ENCODE data around the gene NACC2. TPM values are rescaled to one million over a fixed set of nuclear protein-coding genes. Genes with fewer than 3 reads are reported as not detected.
"Not testable (repeated sequence)": the region's sequence is repeated elsewhere in the genome, so short reads cannot be mapped to it uniquely, and the experiment has no call there.

NACC2 gene
- total and polyA plus RNA-seq, 9 donors, result 7.0 to 47.0 (median 27.2) TPM

GRCh38 chr9:135969064-135969683 is 125.9 kb downstream of the NACC2 start:
- H3K27ac ChIP-seq, result no peak overlapping the region
- intact Hi-C loops (cut with DNase I), result loop anchor here (5.0 to 10.0 kb wide), 5 partner anchors 104 to 316 kb away; partner anchors contain the start of genes KCNT1 (in 1 of the 4) and QSOX2 (in 1 of the 4)

GRCh38 chr9:135968601-135969000 is 126.5 kb downstream of the NACC2 start:
- intact Hi-C loops (cut with DNase I), result loop anchor here (5.0 to 10.0 kb wide), 5 partner anchors 104 to 316 kb away; partner anchors contain the start of genes KCNT1 (in 1 of the 4) and QSOX2 (in 1 of the 4)
- H3K36me3 ChIP-seq, result no peaks in the 10 kb centered on the region
- no peaks in the 10 kb centered on the region for H3K27me3 ChIP-seq
- 50 to 60% (median 52%) methylated on average over 6 to 7 of the region's 7 CpGs for WGBS, 3 donors
- no peak overlapping the region for H3K4me3 ChIP-seq
- no peaks in the 10 kb centered on the region for H3K9me3 ChIP-seq
- no peaks in the 10 kb centered on the region for H3K4me1 ChIP-seq (ENCODE audit: insufficient read depth)
- no peak overlapping the region for H3K27ac ChIP-seq
- no peak for DNase-seq
- no peak for TF ChIP-seq POLR2A (IDR thresholded peaks at IDR 0.05)
- no peak for TF ChIP-seq EP300 (IDR thresholded peaks at IDR 0.05)
- no peak for TF ChIP-seq CTCF (IDR thresholded peaks at IDR 0.05)

More at GRCh38 chr9:135969064-135969683, 125.9 kb downstream of the NACC2 start:
- Histone ChIP-seq H3K4me1 (ENCODE audit: insufficient read depth) (no peaks in the 10 kb centered on the region), H3K27me3 (no peaks in the 10 kb centered on the region), H3K36me3 (no peaks in the 10 kb centered on the region), H3K9me3 (no peaks in the 10 kb centered on the region), H3K4me3 (no peak overlapping the region)
- TF ChIP-seq EP300 (IDR thresholded peaks at IDR 0.05) (no peak), CTCF (IDR thresholded peaks at IDR 0.05) (no peak), POLR2A (IDR thresholded peaks at IDR 0.05) (no peak)
- 66 to 70% (median 68%) methylated on average over 12 of the region's 12 CpGs for WGBS, 3 donors
- no peak for DNase-seq

GRCh38 chr9:135968083-135968476 is 127.0 kb downstream of the NACC2 start:
- Histone ChIP-seq H3K4me1 (ENCODE audit: insufficient read depth) (no peaks in the 10 kb centered on the region), H3K27ac (no peak overlapping the region), H3K4me3 (no peak overlapping the region), H3K9me3 (no peaks in the 10 kb centered on the region), H3K27me3 (no peaks in the 10 kb centered on the region), H3K36me3 (no peaks in the 10 kb centered on the region)
- TF ChIP-seq POLR2A (IDR thresholded peaks at IDR 0.05) (no peak), CTCF (IDR thresholded peaks at IDR 0.05) (no peak), EP300 (IDR thresholded peaks at IDR 0.05) (no peak)
- intact Hi-C loops (cut with DNase I), result loop anchor here (5.0 to 10.0 kb wide), 5 partner anchors 103 to 317 kb away; partner anchors contain the start of genes KCNT1 (in 1 of the 4) and QSOX2 (in 1 of the 4)
- DNase-seq, result no peak
- 37 to 55% (median 46%) methylated on average over 5 of the region's 5 CpGs for WGBS, 3 donors

GRCh38 chr9:135966916-135967260 is 128.2 kb downstream of the NACC2 start:
- WGBS, 3 donors, result 75 to 84% (median 76%) methylated on average over 14 to 16 of the region's 16 CpGs

More at GRCh38 chr9:135966916-135967260, 128.2 kb downstream of the NACC2 start:
- DNase-seq; H3K4me3 ChIP-seq; H3K9me3 ChIP-seq; H3K36me3 ChIP-seq; H3K27me3 ChIP-seq; H3K4me1 ChIP-seq (ENCODE audit: insufficient read depth); H3K27ac ChIP-seq: not testable (repeated sequence)
- intact Hi-C loops (cut with DNase I), result loop anchor here (1.0 to 10.0 kb wide), 7 partner anchors 102 to 318 kb away; partner anchors contain the start of genes KCNT1 (in 1 of the 4) and QSOX2 (in 1 of the 4)

Measured in ovary (tissue), 9 donors.